Cardiac septum (tissue), 1 donor: Measurements from ENCODE around the gene ZNF91. TPM values are rescaled to one million over a fixed set of nuclear protein-coding genes. Genes with fewer than 3 reads are reported as not detected.

ENCODE experiments used
- total RNA-seq: library from RNA; stranded (reverse); fragmentation: NEBNext Ultra II Directional; extraction: Animal tissue kit (Norgen Biotek cat#: 25700); gene quantifications from one replicate; pipeline ENCODE4 v1.2.1, GENCODE V29; 2021
- donor health status: DM: no; HTN: no; CAD: no.

ZNF91 gene
- total RNA-seq, 1 donor from 2014 or later = 91.1 TPM

Other genes starting within 250 kb of the ZNF91 start
- 0.81 TPM for gene ZNF724, start 145.1 kb downstream of the ZNF91 start, total RNA-seq